Common myeloid progenitor, CD34-positive (primary cell): ENCODE data around the gene TTC21A.

Experiments
- CTCF ChIA-PET: fragments of 350-600 bp; sonication (Branson Sonifier 250); formaldehyde crosslinking; loops from one replicate; lab custom pipeline; 2021; ENCODE audit warnings: antibody characterized with exemption; lab: Charles Lee
- POLR2A ChIA-PET: fragments of 350-600 bp; sonication (Branson Sonifier 250); formaldehyde crosslinking; loops from one replicate; lab custom pipeline; 2021; ENCODE audit warnings: antibody characterized with exemption; lab: Charles Lee
- DNase-seq, 3 donors: peaks; one replicate each; pipeline versions ENCODE4 v3.0.0 to v3.0.0-alpha.2; 2013
- H3K27ac ChIP-seq, 2 experiments: 1 replicate in 1 of 2; 2 replicates in 1 of 2; pipeline ENCODE4 v1.7.0; 2013; ENCODE audit warnings: inconsistent platforms in 2 of 2, low read length in 2 of 2, mild to moderate bottlenecking in 2 of 2, low read depth in 1 of 2, moderate library complexity in 1 of 2; ENCODE audit not compliant: severe bottlenecking in 2 of 2, insufficient read depth in 1 of 2, poor library complexity in 1 of 2
- H3K27me3 ChIP-seq, 5 experiments: replicated peaks in 2 of 5; 1 replicate in 3 of 5; 2 replicates in 2 of 5; pipeline versions ENCODE4 v1.6.1 to v1.7.0; 2013; ENCODE audit warnings: low read length in 4 of 5, mild to moderate bottlenecking in 2 of 5, moderate library complexity in 2 of 5, inconsistent platforms in 1 of 5; ENCODE audit not compliant: insufficient read depth in 5 of 5, control insufficient read depth in 4 of 5
- H3K36me3 ChIP-seq, 4 experiments: 1 replicate in 2 of 4; 2 replicates in 2 of 4; pipeline versions ENCODE4 v1.6.1 to v1.7.0; 2013; ENCODE audit warnings: low read length in 3 of 4, control low read depth in 1 of 4, mild to moderate bottlenecking in 1 of 4; ENCODE audit not compliant: control insufficient read depth in 4 of 4, insufficient read depth in 4 of 4
- H3K4me1 ChIP-seq, 4 experiments: 1 replicate in 3 of 4; 2 replicates in 1 of 4; pipeline versions ENCODE4 v1.6.1 to v1.7.1; 2013; ENCODE audit warnings: low read length in 3 of 4, mild to moderate bottlenecking in 3 of 4, control low read depth in 1 of 4, inconsistent platforms in 1 of 4, moderate library complexity in 1 of 4; ENCODE audit not compliant: control insufficient read depth in 4 of 4, insufficient read depth in 4 of 4; ENCODE audit errors: control extremely low read depth in 1 of 4
- H3K4me3 ChIP-seq, 7 experiments: 1 replicate in 4 of 7; 2 replicates in 3 of 7; pipeline versions ENCODE4 v1.5.1 to v1.7.0; 2013; ENCODE audit warnings: mild to moderate bottlenecking in 7 of 7, low read length in 6 of 7, moderate library complexity in 6 of 7, inconsistent platforms in 2 of 7, low read depth in 2 of 7, control low read depth in 1 of 7; ENCODE audit not compliant: insufficient read depth in 4 of 7, control insufficient read depth in 1 of 7; ENCODE audit errors: extremely low read depth in 1 of 7
- H3K9me3 ChIP-seq, 5 experiments: 1 replicate in 4 of 5; 2 replicates in 1 of 5; pipeline versions ENCODE4 v1.6.1 to v1.7.1; 2013; ENCODE audit warnings: low read length in 4 of 5, mild to moderate bottlenecking in 2 of 5, inconsistent platforms in 1 of 5, low read depth in 1 of 5, moderate library complexity in 1 of 5; ENCODE audit not compliant: control insufficient read depth in 4 of 5, insufficient read depth in 2 of 5; ENCODE audit errors: control extremely low read depth in 1 of 5
- WGBS: methylation state at CpG from one replicate; pipeline ENCODE4 v1.1.5; 2013; ENCODE audit not compliant: insufficient coverage; 5-methylcytosine and 5-hydroxymethylcytosine counted together

Gene TTC21A

DNA sequence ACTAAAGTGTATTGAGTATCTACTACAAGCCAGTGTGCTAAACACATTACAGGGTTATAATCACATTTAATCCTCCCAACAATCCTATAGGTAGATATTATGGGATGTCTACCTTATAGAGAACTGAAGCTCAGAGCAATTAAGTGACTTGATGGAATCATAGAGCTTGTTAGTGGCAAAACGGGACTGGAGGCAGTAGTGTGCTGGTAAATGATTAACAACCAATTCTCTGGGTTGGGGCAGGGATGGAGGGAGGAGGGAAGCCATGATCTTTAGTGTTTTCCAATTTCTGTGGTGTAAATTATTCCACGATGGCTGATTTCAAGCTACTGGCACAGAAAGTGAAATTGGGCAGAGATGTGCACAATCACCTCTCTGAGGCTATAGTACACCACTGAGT lies 64.4 kb downstream of the TTC21A start:
- Histone ChIP-seq H3K4me1 (peaks cover 0 to 5% (median under 1%) of the 10 kb centered on the region in 4 experiments), H3K27me3 (no peaks in the 10 kb centered on the region), H3K36me3 (no peaks in the 10 kb centered on the region), H3K9me3 (no peaks in the 10 kb centered on the region), H3K4me3 (no peak overlapping the region), H3K27ac (no peak overlapping the region)
- 96% methylated on average over 2 of the region's 2 CpGs for WGBS
- ChIA-PET POLR2A (no interaction called here), CTCF (interaction anchor here (0.6 to 2.5 kb wide), 8 partner anchors 13 to 179 kb away, joined by 3 to 15 read pairs (median 4); no protein-coding TSS in a partner anchor)
- no peak for DNase-seq

DNA sequence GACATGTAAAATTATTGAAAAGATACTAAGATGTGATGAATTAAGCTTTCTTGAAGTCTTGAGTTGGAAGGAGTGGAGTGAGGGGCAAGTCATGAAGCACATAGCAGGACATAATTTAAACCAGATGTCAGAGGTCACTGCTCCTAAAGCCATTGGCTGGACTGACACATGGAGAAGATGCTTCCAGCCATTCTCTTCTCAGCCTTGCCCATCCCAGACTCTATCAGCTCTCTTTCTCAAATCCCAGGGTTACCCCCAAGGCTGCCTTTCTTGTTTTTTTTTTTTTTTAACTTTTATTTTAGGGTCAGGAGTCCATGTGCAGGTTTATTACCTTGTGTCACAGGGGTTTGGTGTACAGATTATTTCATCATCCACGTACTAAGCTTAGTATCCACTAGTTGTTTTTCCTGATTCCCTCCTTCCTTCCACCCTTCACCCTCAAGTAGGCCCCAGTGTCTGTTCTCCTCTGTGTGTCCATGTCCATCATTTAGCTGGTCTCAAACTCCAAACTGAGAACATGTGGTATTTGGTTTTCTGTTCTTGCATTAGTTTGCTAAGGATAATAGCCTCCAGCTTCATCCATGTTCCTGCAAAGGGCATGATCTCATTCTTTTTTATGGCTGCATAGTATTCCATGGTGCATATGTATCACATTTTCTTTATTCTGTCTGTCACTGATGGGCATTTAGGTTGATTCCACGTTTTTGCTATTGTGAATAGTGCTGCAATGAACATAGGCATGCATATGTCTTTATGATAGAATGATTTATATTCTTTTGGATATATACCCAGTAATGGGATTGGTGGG lies 66.0 kb downstream of the TTC21A start:
- Histone ChIP-seq H3K4me1 (peaks cover 9 to 13% (median 12%) of the 10 kb centered on the region in 4 experiments), H3K4me3 (no peak overlapping the region), H3K9me3 (no peaks in the 10 kb centered on the region), H3K27ac (no peak overlapping the region), H3K36me3 (no peaks in the 10 kb centered on the region), H3K27me3 (no peaks in the 10 kb centered on the region)
- no peak for DNase-seq
- POLR2A ChIA-PET = no interaction called here
- CTCF ChIA-PET = interaction anchor here (0.6 to 2.5 kb wide), 6 partner anchors 15 to 115 kb away, joined by 3 to 15 read pairs (median 4); no protein-coding TSS in a partner anchor
- WGBS = no CpG with 5 or more reads among the region's 2 CpGs

- Histone ChIP-seq H3K36me3 (no peaks in the 10 kb centered on the region), H3K4me1 (peaks cover 18 to 36% (median 31%) of the 10 kb centered on the region in 4 experiments), H3K9me3 (no peaks in the 10 kb centered on the region), H3K27me3 (no peaks in the 10 kb centered on the region), H3K4me3 (no peak overlapping the region), H3K27ac (no peak overlapping the region)
- WGBS = 100% methylated on average over 6 of the region's 6 CpGs
- ChIA-PET POLR2A (no interaction called here), CTCF (interaction anchor here (0.8 to 1.7 kb wide), 4 partner anchors 10 to 112 kb away, joined by 3 to 5 read pairs (median 4); no protein-coding TSS in a partner anchor)
- DNase-seq = no peak
Measured at GRCh38 chr3:39176025-39176714, 68.7 kb downstream of the TTC21A start.

DNA sequence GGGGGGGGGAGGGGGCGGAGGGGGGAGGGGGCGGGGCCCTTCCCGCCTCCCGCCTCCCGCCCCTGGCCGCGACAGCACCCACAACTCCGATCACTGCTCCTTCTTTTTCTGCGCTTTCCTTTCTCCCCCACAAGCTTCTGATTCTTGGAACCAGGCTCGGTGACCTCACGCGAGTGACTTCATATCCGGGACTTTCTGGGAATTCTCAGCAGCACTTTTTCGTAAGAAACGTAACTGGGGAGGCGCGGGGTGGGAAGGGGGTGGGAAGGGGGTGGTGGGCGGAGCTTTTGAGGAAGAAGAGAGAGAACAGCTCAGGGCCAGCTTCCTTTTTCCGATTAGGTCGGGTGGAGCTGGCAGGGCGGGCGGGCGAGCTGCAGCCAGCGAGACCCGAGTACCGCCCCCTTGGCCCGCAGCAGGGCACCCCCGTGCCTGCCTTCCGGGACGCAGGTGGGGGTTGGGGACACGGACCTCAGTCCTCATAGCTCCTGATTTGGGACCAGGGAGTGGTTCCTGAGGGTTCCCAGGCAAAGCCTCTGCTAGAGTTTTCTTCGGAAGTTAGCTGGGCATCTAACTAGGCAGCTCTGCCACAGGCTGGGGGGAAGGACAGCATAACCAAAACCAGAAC lies 70.3 kb downstream of the TTC21A start:
- ChIA-PET POLR2A (interaction anchor here (1.0 to 1.1 kb wide), 2 partner anchors 30 to 31 kb away, joined by 3 to 5 read pairs; no protein-coding TSS in a partner anchor), CTCF (interaction anchor here (0.9 to 2.2 kb wide), 9 partner anchors 9 to 115 kb away, joined by 3 to 13 read pairs (median 5); no protein-coding TSS in a partner anchor)
- Histone ChIP-seq H3K9me3 (no peaks in the 10 kb centered on the region), H3K27ac (peak overlapping the region in 1 of 2 experiments; percentile 78), H3K27me3 (no peaks in the 10 kb centered on the region), H3K4me3 (peak overlapping the region; percentile 4 to 80 (median 61)), H3K4me1 (peaks cover 18 to 38% (median 32%) of the 10 kb centered on the region in 4 experiments), H3K36me3 (no peaks in the 10 kb centered on the region)
- DNase-seq = peak; percentile 70 to 81 (median 70)
- 1% methylated on average over 9 of the region's 32 CpGs for WGBS

DNA sequence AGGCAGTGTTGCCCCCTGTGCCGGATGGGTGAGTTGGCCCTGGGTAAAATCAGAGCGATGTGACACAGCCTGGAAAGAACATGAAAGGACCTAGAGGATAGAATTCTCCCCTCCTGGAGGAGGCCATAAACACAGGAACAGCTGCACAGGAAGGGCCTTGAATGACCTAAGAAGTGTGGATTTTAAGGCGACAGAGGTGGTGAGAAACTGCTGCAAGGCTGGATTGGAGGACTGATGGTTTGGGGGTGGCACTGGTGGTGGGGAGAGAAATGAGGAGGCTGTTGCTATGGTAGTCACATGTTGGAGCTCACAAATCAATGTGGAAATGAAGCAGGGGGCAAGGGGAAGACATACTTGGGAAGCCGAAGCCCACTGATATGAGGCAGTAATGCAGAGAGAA lies 71.1 kb downstream of the TTC21A start:
- WGBS = 85% methylated on average over 4 of the region's 4 CpGs
- Histone ChIP-seq H3K4me1 (peaks cover 18 to 38% (median 32%) of the 10 kb centered on the region in 4 experiments), H3K9me3 (no peaks in the 10 kb centered on the region), H3K27ac (peak overlapping the region in 1 of 2 experiments; percentile 78), H3K36me3 (no peaks in the 10 kb centered on the region), H3K4me3 (peak overlapping the region in 4 of 7 experiments; percentile 56 to 80 (median 68)), H3K27me3 (no peaks in the 10 kb centered on the region)
- ChIA-PET CTCF (interaction anchor here (0.9 to 2.2 kb wide), 11 partner anchors 8 to 114 kb away, joined by 3 to 13 read pairs (median 5); no protein-coding TSS in a partner anchor), POLR2A (interaction anchor here (1.1 kb wide), 1 partner anchor 32 kb away, joined by 3 read pairs; no protein-coding TSS in a partner anchor)
- peak in 2 of 3 donors; percentile 19 to 23 for DNase-seq

DNA sequence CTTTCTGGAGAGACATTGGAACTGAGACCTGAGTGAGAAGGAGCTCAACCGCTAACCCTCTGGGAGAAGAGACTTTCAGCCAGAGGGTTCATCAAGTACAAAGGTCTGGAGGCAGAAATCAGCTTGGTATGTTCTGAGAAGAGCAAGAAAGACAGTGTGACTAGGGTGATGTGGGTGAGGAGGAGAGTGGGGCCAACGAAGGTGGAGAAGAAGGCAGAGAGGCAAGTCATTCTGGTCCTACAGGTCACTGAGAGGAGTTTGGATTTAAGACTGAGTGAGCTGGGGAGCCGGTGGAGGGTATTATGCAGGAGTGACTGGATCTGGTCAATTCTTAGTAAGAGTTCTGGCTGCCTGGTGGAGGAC lies 72.7 kb downstream of the TTC21A start:
- CTCF ChIA-PET = interaction anchor here (0.9 to 1.9 kb wide), 3 partner anchors 16 to 108 kb away, joined by 3 to 6 read pairs (median 4); no protein-coding TSS in a partner anchor
- Histone ChIP-seq H3K9me3 (no peaks in the 10 kb centered on the region), H3K4me3 (peak overlapping the region in 6 of 7 experiments; percentile 51 to 78 (median 64)), H3K27me3 (no peaks in the 10 kb centered on the region), H3K27ac (no peak overlapping the region), H3K4me1 (peaks cover 18 to 38% (median 32%) of the 10 kb centered on the region in 4 experiments), H3K36me3 (no peaks in the 10 kb centered on the region)
- WGBS = 58% methylated on average over 2 of the region's 3 CpGs
- POLR2A ChIA-PET = no interaction called here
- DNase-seq = no peak
